GM03348 (cell line): Measurements from ENCODE around the gene EHD4.

Source experiments
- DNase-seq: peaks from one replicate; pipeline ENCODE4 v3.0.0; 2012; ENCODE audit warnings: low spot score

The EHD4 gene

GRCh38 chr15:41858756-41859155, 113.6 kb downstream of the EHD4 start:
- no peak for DNase-seq

GRCh38 chr15:41857316-41857715, 115.0 kb downstream of the EHD4 start:
- no peak for DNase-seq

- DNase-seq = no peak
Measured at GRCh38 chr15:41856716-41857115, 115.6 kb downstream of the EHD4 start.

- DNase-seq = no peak
Measured at GRCh38 chr15:41856262-41856661, 116.1 kb downstream of the EHD4 start.

- DNase-seq = no peak
Measured at GRCh38 chr15:41855261-41855961, 116.9 kb downstream of the EHD4 start.

GRCh38 chr15:41854443-41854842, 117.9 kb downstream of the EHD4 start:
- no peak for DNase-seq

GRCh38 chr15:41853831-41854230, 118.5 kb downstream of the EHD4 start:
- no peak for DNase-seq

GRCh38 chr15:41852736-41853590, 119.4 kb downstream of the EHD4 start:
- DNase-seq = no peak

GRCh38 chr15:41851755-41852370, 120.5 kb downstream of the EHD4 start:
- DNase-seq = no peak

GRCh38 chr15:41851167-41851523, 121.2 kb downstream of the EHD4 start:
- no peak for DNase-seq

GRCh38 chr15:41850482-41851166, 121.7 kb downstream of the EHD4 start:
- DNase-seq = no peak

- no peak for DNase-seq
Measured at GRCh38 chr15:41849861-41850260, 122.5 kb downstream of the EHD4 start.

- DNase-seq = no peak
Measured at GRCh38 chr15:41849204-41849603, 123.2 kb downstream of the EHD4 start.

- no peak for DNase-seq
Measured at GRCh38 chr15:41848631-41849030, 123.7 kb downstream of the EHD4 start.

- no peak for DNase-seq
Measured at GRCh38 chr15:41847981-41848380, 124.4 kb downstream of the EHD4 start.

- no peak for DNase-seq
Measured at GRCh38 chr15:41847206-41847605, 125.2 kb downstream of the EHD4 start.
